CD4-positive, alpha-beta T cell treated with Interleukin-17A for 1 hour (primary cell): ENCODE data around the gene GPR68.
"Not testable (repeated sequence)": the region's sequence is repeated elsewhere in the genome, so short reads cannot be mapped to it uniquely, and the experiment has no call there.

Source experiments
- DNase-seq: peaks from one replicate; pipeline ENCODE4 v3.0.0-alpha.2; 2020

Gene GPR68

DNA sequence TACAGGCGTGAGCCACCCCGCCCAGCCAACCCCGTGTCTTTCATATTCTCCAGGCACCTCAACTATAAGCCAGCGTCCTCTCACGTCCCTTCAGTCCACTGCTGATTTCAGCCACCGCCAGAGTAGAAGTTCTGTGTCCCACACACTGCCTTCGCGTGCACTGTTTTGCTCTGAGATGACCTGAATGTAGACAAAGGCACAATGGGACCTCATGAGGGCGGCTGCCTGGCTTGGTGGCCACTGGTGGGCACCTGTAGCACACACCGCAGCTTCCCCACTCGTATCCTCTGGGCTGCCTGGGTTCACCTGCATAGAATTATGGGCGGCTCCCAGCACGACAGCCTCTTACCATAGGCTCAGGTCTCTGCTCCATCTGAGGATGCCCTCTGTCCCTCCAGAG, 57.2 kb downstream of the GPR68 start:
- DNase-seq, result no peak

DNA sequence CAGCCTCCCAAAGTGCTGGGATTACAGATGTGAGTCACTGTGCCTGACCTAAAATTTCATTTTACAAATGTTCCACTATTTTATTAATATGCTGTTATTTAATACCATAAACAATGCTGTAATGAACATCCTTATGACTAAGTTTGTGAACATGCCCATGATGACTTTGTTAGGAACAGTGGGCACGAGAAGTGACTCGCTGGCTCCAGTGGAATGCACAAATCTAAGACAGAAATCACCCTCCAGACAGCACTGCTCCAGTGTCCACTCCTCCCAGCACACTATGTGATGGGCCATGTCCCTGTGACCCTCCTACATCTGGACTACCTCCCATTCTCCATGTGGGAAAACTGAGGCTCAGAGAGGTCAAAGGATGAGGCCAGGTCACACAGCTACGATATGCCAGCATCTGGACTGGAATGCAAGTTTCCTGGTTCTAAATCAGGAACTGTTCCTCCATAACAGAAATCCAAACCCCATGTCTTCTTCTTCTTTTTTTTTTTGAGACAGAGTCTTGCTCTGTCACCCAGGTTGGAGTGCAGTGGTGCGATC, 57.9 kb downstream of the GPR68 start:
- DNase-seq, result no peak

DNA sequence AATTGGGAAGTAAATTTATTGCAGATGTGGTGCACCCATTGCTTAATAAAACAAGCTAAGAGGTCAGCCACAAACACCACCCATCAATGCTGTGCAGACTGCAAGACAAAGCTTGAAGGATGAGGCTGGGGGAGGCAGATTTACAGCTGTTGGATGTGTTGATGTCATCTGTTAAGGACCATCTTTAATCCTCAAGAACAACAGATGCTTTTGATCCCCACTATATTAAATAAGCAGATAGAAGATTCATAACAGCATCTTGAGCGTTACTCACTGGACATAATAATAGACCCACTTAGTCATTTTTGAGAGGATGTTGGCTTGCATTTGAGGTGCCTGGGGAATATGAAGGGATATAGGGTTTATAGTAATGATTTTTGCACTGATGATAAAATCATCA, 58.8 kb downstream of the GPR68 start:
- DNase-seq, result no peak

DNA sequence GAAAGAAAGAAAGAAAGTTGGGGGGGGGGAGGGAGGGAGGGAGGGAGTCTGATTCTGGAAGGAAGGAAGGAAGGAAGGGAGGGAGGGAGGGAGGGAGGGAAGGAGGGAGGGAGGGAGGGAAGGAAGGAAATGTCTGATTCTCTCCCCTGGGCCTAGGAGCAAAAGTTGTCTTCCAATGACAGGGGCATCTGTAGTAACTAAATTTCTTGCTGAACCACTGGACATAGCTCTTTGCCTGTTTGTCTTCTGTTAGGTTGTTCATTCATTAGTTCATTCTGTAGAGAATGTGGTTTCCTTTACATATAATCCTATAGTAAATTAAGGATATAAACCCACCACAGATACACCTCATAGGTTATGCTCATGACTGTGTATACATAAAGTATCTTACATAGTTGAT, 59.9 kb downstream of the GPR68 start:
- no peak for DNase-seq

DNA sequence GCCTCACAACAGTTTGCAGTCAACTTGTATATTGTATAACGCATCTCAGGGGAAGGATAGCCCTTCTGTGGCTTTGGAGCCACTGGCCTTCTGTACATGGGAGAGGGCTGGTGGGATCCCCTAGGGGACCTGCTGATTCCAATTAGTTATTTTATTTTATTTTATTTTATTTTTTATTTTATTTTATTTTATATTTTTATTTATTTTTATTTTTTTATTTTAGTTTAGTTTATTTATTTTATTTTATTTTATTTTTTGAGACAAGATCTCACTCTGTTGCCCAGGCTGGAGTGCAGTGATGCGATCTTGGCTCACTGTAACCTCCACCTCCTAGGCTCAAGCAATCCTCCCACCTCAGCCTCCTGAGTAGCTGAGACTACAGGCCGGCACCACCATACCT, 61.8 kb downstream of the GPR68 start:
- DNase-seq, result not testable (repeated sequence)
